ENCODE data around the gene ALKBH3. TPM values are rescaled to one million over a fixed set of nuclear protein-coding genes. Genes with fewer than 3 reads are reported as not detected.

The ALKBH3 gene
- total RNA-seq, 3 donors from 2014 or later (not counting 1 experiment from before 2014, with no cell fraction given) = 24.3 to 30.8 (median 29.6) TPM

- H3K36me3 Mint-ChIP-seq = no peaks in the 10 kb centered on the region
- no peak overlapping the region for H3K27ac Mint-ChIP-seq
- Histone ChIP-seq H3K4me1 (ENCODE audit: control insufficient read depth, insufficient read depth, low read length) (peaks cover 16% of the 10 kb centered on the region), H3K27me3 (ENCODE audit: control insufficient read depth, insufficient read depth, low read length) (no peaks in the 10 kb centered on the region), H3K9me3 (ENCODE audit: control insufficient read depth, insufficient read depth, low read length) (no peaks in the 10 kb centered on the region), H3K27ac (ENCODE audit: low read length) (no peak overlapping the region), H3K36me3 (ENCODE audit: control insufficient read depth, insufficient read depth, low read length) (no peaks in the 10 kb centered on the region), H3K4me3 (ENCODE audit: low read length) (no peak overlapping the region)
- intact Hi-C loops (cut with micrococcal nuclease) = no loop called here
- ATAC-seq (no peak), DNase-seq (no peak)
- peaks cover 12 to 17% of the 10 kb centered on the region in 2 donors for H3K4me1 Mint-ChIP-seq
- TF ChIP-seq CTCF (IDR thresholded peaks at IDR 0.05) = no peak
- no peak overlapping the region for H3K4me3 Mint-ChIP-seq
- 94% methylated on average over 13 of the region's 13 CpGs for WGBS (ENCODE audit: insufficient coverage)
- H3K9me3 Mint-ChIP-seq = no peaks in the 10 kb centered on the region
- H3K27me3 Mint-ChIP-seq (ENCODE audit: low read depth in 2 of 2) = no peaks in the 10 kb centered on the region
Measured at GRCh38 chr11:43927925-43928707, 47.5 kb downstream of the ALKBH3 start.

GRCh38 chr11:43928721-43929120 lies 48.1 kb downstream of the ALKBH3 start:
- H3K27ac ChIP-seq (ENCODE audit: low read length) = no peak overlapping the region
- Mint-ChIP-seq H3K4me1 (peaks cover 12 to 17% of the 10 kb centered on the region in 2 donors), H3K9me3 (no peaks in the 10 kb centered on the region), H3K27ac (no peak overlapping the region), H3K27me3 (ENCODE audit: low read depth in 2 of 2) (no peaks in the 10 kb centered on the region), H3K4me3 (no peak overlapping the region), H3K36me3 (no peaks in the 10 kb centered on the region)
- intact Hi-C loops (cut with micrococcal nuclease) = no loop called here
- no peaks in the 10 kb centered on the region for H3K36me3 ChIP-seq (ENCODE audit: control insufficient read depth, insufficient read depth, low read length)
- no peak for TF ChIP-seq CTCF (IDR thresholded peaks at IDR 0.05)
- no peaks in the 10 kb centered on the region for H3K27me3 ChIP-seq (ENCODE audit: control insufficient read depth, insufficient read depth, low read length)
- peaks cover 16% of the 10 kb centered on the region for H3K4me1 ChIP-seq (ENCODE audit: control insufficient read depth, insufficient read depth, low read length)
- no peaks in the 10 kb centered on the region for H3K9me3 ChIP-seq (ENCODE audit: control insufficient read depth, insufficient read depth, low read length)
- DNase-seq = no peak
- ATAC-seq = no peak
- H3K4me3 ChIP-seq (ENCODE audit: low read length) = no peak overlapping the region
- WGBS (ENCODE audit: insufficient coverage) = 100% methylated on average over 4 of the region's 4 CpGs

GRCh38 chr11:43930868-43931716 lies 50.5 kb downstream of the ALKBH3 start:
- Histone ChIP-seq H3K27ac (ENCODE audit: low read length) (no peak overlapping the region), H3K4me1 (ENCODE audit: control insufficient read depth, insufficient read depth, low read length) (peaks cover 16% of the 10 kb centered on the region), H3K9me3 (ENCODE audit: control insufficient read depth, insufficient read depth, low read length) (no peaks in the 10 kb centered on the region), H3K27me3 (ENCODE audit: control insufficient read depth, insufficient read depth, low read length) (no peaks in the 10 kb centered on the region), H3K4me3 (ENCODE audit: low read length) (no peak overlapping the region), H3K36me3 (ENCODE audit: control insufficient read depth, insufficient read depth, low read length) (no peaks in the 10 kb centered on the region)
- intact Hi-C loops (cut with micrococcal nuclease) = no loop called here
- Mint-ChIP-seq H3K27me3 (ENCODE audit: low read depth in 2 of 2) (peaks cover 0 to 5% of the 10 kb centered on the region in 2 donors), H3K4me3 (no peak overlapping the region), H3K27ac (peak overlapping the region; percentile 36 to 41), H3K36me3 (no peaks in the 10 kb centered on the region), H3K4me1 (peaks cover 12 to 17% of the 10 kb centered on the region in 2 donors), H3K9me3 (no peaks in the 10 kb centered on the region)
- no peak for TF ChIP-seq CTCF (IDR thresholded peaks at IDR 0.05)
- ATAC-seq (peak in 2 of 3 donors; percentile 15 to 38), DNase-seq (no peak)
- WGBS (ENCODE audit: insufficient coverage) = 39% methylated on average over 8 of the region's 10 CpGs
